HTERT RPE-1 (cell line): ENCODE measurements around the gene MUS81.

ENCODE experiments used
- in situ Hi-C: fragments of 300-500 bp; cut with MboI; formaldehyde crosslinking; loops from 4 replicates; pipeline ENCODE4 v1.14.3; 2020; ENCODE audit warnings: low sequenced_read_pairs

The MUS81 gene

DNA sequence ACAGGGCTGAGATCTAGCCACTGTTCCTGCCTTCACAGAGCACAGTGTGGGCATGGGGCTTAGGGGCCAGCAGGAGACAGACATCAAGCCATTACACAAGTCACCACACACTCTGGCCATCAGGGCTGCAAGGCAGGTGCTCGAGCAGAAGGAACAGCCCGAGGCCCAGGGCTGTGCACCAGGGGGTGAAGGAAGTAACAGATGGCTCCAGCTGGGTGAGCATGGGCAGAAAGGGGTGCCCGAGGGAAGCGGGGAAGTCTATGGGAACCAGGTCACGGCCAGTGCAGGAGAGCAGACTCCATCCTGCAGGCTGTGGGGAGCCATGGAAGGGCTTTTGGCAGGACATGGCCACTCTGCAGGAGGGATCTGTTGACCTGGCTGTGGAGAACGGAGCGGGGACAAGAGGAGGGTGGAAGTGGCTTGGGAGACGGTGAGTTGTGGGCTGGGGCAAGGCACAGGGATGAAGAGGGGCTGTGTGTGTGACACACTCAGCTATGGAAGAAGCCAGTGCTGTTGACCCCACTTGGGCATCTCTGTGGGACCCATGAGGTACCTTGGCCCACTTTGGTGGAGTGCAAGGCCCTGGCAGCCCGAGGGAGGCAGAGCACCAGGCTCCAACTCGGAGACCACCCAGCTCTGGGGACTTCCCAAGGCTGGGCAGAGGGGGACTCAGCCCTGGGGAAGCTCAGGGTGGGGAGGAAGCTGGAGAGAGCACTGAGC lies 55.0 kb downstream of the MUS81 start:
- in situ Hi-C loops, result no loop called here

DNA sequence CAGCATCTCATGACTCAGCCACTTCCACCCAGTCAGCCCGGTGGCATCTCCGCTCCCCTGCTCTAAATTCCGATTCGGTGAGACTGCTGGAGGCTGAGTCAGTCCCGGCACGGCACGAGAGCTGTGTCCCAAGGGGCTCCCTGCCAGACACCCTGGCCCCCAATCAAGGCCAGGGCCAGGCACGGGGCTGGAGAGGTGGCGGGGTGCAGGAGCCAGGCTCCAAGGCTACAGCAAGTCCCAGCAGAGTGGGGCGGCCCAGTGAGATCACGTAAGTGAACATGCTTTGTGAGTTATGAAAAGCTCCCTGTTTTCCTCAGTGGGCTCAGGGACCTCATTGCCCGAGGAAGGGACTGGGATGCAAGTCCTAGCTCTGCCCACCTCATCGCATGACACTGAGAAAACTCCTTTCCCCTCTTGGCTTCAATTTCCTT lies 55.6 kb downstream of the MUS81 start:
- in situ Hi-C loops, result no loop called here
